GM18873 (cell line): ENCODE measurements around the gene NCAPG2.
"Not testable (repeated sequence)": the region's sequence is repeated elsewhere in the genome, so short reads cannot be mapped to it uniquely, and the experiment has no call there.

Source experiments
- ATAC-seq: cut with Tn5 transposase; IDR thresholded peaks from one replicate; pipeline ENCODE4 v1.9.1; 2021; ENCODE audit warnings: mild to moderate bottlenecking, moderate library complexity, moderate number of reproducible peaks; ENCODE audit not compliant: unreplicated experiment, low FRiP score

The NCAPG2 gene

DNA sequence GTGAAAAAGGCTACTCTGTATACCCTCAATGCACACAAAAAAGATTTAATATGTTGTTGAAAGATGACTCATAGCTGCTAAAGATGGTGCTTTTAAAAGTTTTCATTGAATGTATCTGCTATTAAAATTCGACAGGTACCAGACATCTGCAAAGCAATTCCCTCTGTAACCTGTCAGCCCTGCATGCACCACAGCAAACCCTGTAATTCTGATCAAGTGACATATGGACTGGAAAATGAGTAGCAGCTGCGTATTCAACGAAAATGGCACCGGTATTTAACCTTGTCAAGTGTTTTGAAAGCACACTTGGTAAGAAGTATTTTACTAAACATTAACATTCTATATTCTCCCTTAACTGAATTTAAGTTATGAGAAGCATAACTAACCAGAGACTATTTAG lies 58.8 kb downstream of the NCAPG2 start:
- ATAC-seq, result no peak

DNA sequence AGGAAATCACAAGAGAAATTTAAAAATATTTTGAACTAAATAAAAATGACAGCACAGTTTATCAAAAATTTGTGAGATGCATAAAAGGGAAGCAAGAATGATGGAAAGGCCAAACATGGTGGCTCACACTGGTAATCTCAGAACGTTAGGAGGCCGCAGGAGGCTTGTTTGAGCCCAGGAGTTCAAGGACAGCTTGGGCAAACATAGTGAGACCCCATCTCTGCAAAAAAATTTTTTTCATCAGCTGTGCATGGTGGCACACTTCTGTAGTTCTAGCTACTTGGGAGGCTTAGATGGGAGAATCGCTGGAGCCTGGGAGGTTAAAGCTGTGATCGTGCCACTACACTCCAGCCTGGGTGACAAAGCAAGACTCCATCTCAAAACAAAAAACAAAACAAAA lies 62.5 kb downstream of the NCAPG2 start:
- no peak for ATAC-seq

DNA sequence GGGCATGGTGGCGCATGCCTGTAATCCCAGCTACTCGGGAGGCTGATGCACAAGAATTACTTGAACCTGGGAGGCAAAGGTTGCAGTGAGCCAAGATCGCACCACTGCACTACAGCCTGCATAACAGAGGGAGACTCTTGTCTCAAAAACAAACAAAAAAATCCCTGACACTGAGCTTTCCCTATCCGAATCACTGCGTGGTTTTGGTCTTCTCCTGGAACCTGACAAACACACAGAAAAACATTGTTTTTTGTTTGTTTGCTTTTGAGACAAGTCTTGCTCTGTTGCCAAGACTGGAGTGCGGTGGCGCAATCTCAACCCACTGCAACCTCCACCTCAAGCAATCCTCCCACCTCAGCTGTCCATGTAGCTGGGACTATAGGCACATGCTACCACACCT lies 66.6 kb downstream of the NCAPG2 start:
- ATAC-seq, result no peak

DNA sequence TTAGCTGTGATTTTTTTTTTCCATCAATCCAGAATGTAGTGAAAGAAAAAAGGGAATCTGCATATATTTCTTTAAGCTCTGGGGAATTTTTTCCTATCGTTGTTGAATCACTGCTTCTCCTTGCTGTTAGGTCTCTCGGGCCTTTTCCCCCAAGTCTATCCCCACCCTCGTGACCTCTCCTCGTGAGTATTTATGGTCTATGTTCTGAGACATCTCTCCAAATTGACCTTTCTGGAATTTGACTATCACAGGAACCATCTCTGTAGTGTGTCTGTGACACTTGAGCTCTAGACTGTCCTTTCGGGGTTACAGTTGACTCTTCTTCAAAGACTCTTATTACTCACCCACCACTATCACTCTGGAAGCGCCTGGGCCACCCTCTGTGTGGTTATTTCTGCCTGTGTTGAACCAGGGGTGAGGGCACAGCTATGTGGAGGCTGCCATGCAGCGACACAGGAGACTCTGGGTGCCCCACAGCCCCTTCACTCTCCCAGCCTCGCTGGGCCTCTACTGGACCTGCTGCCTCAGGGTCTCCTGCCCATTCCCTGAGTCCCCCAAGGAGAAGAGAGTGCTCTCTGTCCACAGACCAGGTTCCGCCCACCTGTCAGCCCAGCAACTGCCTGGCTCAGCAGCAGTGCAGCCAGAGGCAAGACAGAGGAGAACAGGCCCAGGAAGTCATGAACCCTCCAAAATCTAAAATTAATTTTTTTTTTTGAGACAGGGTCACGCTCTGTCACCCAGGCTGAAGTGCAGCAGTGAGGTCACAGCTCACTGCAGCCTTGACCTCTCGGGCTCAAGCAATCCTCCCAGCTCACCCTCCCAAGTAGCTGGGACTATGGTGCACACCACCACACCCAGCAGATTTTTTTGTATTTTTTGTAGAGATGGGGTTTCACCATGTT lies 71.3 kb downstream of the NCAPG2 start:
- no peak for ATAC-seq

DNA sequence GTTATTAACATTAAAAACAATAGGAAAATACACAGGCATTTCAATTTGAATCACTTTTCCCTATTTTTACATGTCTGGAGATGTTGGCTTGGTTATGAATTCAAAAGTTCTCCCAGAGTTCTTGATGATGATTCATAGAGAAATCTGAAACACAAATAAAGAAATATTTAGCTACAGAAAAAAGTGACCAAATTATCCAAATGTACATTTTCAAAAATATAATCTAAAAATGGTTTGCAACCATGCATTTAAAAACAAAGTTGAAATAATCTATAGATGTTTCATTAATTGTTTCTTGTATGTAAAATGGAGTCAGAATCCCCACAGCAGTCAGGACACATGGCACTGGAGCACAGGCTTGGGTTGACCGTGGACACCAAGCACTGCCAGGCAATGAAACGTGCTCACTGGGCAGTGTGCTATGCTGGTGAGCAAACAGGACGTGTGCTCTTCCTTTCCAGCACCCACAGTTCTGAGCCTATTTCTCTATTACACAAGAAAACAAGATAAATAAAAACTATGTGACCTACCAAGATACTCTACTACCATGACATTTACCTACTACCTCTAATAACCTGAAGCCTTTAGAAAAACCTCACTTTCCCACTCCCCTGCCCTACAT lies 72.9 kb downstream of the NCAPG2 start:
- ATAC-seq, result no peak

DNA sequence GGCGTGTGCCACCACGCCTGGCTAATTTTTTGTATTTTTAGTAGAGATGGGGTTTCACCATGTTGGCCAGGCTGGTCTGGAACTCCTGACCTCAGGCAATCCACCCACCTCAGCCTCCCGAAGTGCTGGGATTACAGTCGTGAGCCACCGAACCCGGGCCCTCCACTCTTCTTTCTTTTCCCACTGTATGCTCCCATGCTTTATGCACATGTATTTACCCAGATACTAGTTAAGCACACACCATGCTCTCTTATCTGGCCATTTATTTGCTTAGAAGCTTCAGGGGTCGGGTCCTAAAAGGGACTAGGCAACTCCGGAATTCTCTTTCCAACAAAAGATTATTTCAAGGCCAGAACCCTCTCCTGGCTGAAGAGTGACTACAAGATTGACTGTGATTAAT lies 78.3 kb downstream of the NCAPG2 start:
- ATAC-seq, result not testable (repeated sequence)

DNA sequence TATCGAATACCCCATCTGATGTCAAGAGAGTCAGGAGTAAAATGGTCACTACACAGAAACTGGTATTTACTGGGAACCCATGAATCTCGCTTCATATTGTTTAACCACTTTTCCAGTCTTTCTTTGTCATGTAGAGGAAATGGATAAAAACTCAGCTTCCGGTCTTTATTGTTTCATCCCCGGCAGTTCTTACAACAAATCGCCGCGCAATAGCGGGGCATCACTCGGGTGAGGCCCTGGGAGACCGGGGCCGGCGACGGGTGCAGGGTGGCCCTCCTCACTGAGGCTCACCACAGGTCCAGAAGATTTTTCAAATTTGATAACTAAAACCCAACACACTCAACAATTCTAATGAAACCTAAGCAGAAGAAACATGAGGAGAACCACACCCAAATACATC lies 81.4 kb downstream of the NCAPG2 start:
- no peak for ATAC-seq

DNA sequence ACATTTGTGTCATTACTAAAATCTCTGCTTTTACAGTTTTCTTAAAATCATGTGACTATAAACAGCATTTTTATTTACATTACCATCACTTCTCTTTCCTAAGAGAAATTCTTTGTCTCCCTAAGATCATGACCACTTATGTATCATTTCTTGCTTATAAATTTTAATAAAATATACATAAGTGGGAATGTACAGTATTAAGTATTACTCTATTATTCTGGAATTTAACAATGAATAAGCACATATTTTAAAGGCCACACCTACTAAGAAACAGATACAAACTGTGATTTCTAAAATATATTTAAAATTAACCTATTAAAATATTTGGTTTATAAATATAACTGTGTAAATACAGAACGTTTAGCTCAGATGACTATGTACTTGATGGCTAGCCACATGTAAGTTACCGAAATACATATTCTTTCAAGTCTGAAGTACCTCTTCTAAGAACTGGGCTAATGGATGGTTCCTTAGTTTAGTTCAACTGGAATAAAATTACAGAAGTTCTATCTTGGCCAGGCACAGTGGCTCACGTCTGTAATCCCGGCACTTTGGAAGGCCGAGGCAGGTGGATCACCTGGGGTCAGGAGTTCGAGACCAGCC lies 83.7 kb downstream of the NCAPG2 start:
- no peak for ATAC-seq

DNA sequence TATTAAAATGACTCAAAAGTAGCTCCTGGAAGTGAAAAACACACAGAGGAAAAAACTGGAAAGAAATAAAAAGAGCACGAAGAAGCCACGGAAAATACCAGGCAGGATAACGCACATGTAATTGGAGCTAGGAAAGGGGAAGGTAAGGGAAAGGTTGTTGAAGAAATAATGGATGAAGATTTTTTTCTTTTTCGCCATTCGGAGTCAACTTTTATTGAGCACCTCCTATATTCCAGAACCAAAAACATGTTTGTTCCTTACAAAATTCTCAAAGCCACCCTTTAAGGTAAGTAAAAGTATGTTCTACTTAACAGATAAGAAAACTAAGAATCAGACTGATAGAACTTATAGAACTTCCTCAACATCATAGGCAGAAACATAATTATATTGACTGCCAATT lies 84.2 kb downstream of the NCAPG2 start:
- no peak for ATAC-seq

DNA sequence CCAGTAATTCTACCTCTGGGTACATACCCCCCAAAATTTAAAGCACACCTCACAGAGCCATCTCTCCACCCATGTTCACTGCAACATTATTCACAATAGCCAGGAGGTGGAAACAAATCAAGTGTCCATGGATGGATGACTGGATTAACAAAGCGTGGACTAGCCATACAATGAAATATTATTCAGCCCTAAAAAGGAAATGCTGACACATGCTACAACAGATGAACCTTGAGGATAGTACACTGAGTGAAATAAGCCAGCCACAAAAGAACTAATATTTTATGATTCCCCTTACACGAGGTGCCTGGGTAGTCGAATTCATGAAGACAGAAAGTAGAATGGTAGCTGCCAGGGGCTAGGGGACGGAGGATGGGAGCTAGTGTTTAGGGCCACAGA lies 85.9 kb downstream of the NCAPG2 start:
- ATAC-seq, result no peak

DNA sequence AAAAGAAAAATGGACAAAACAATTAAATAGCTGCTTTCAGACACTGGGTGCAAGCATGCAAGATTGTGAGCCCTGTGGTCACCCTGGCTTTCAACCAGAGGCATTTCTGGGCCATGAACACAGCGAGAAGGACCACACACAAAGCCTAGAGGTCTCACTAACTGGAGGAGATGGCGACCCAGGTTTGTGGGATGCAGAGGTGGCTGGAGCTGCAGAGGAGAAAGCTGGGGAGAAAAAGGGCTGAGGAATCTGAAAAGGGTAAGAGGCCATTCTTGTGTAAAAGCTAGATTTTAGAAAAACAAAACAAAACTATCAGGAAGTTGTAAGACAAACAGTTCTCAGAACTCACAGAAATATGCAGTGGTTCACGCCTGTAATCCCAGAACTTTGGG lies 86.9 kb downstream of the NCAPG2 start:
- ATAC-seq, result no peak

DNA sequence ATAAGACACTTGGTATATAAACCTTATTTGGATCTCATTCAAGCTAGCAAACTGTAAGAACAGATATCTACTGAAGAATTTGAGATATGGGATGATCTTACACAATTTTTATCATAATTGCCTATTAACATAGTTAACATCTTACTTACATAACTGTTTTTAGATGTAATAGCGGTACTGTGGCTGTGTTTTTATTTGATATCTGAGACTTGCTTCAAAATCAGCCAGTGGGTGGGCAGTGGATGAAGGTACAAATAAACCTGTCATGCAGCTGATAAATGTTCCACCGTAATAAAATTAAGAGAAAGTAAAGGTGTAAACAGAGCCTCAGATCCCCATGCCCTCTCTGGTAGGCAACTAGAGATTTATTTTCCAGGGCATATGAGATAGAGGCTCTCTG lies 88.6 kb downstream of the NCAPG2 start:
- no peak for ATAC-seq

DNA sequence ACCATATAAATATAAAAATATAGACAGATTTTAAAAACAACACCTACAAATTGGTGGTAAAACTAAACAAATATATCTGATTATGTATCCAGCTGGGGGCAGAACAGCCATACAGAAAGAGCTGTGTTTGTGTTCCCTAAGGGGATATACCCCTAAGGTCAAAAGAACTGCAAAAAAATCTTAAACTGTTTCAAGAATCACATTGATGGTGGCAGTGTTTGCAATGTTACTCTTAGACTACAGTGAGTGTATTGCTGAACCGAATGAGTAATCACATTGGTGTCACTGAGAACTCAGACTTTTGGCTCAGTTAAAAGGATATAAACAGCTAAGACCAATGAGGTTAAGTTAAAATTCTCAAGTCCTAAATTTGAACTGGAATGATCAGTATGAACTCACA lies 89.9 kb downstream of the NCAPG2 start:
- ATAC-seq, result no peak

DNA sequence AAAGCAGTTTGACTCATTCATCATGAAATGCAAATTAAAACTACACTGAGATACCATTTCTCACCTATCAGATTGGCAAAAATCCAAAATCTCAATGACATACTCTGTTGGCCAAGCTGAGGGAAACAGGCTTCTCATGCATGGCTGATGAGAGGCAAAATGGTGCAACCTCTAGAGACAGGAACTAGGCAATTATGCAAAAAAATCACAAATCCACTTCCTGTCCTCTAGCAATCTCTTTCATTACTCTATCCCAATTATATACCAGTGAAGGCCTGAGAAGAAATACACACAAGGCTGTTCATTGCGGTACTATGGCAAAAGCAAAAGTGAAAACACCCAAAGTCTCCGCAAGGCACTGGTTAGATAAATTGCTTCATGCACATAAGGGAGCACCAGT lies 91.1 kb downstream of the NCAPG2 start:
- peak; percentile 76 for ATAC-seq

DNA sequence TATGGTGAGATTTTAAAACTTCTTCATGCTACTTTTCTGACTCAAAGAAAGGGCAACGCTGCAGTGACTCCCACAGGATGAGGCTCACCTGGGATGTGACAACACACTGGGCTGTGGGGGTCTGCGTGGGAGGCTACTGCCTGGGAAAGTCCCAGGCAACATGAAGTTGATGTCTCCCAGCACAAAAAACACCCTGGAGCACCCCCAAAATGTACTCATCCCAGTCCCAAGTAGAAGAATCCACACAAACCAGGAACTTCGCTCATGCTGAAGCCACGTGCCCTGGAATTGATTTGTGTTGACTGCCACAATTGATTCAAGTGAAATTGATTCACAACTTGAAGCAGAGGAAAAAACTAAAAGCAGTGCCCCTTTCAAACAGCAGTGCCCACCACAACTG lies 92.1 kb downstream of the NCAPG2 start:
- no peak for ATAC-seq

DNA sequence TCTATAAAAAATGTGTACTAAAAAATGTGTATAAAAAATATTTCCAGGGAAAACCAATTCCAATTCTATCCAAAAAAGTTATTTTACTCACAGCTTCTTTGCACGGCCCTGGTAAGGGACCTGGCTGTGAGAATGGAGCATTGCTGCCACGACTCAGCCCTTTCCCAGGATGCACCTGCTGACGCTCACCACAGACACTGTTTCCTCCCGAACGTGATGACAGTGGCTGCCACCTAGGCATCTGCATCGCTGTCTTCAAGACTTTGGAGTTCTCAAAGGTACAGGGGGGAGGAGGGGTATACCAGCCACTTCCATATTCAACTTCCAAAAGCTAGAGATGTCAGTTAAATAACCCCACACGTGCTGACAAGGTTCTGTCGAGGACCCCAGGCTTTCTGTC lies 93.1 kb downstream of the NCAPG2 start:
- ATAC-seq, result no peak

DNA sequence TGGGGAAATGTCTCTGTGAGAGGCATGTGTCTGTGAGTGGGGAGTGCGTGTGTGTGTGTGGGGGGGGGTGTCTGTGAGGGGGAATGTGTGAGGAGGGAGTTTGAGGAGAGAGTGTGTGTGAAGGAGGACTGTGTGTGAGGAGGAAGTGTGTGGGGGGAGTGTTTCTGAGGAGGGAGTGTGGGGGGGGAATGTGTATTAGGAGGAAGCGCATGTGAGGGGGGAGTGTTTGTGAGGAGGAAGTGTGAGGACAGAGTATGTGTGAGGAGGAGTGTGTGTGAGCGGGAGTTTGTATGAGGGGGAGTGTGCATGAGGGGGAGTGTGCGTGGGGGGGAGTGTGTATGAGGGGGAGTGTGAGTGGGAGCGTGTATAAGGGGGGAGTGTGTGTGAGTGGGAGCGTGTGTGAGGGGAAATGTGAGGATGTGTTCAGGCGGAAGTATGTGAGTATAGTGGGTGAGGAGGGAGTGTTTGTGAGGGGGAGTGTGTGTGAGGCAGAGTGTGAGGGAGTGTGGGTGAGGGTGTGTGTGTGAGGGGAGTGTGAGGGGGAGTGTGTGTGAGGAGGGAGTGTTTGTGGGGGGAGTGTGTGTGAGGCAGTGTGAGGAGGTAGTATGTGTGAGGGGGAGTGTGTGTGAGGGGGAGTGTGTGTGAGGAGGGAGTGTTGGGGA lies 95.2 kb downstream of the NCAPG2 start:
- no peak for ATAC-seq

DNA sequence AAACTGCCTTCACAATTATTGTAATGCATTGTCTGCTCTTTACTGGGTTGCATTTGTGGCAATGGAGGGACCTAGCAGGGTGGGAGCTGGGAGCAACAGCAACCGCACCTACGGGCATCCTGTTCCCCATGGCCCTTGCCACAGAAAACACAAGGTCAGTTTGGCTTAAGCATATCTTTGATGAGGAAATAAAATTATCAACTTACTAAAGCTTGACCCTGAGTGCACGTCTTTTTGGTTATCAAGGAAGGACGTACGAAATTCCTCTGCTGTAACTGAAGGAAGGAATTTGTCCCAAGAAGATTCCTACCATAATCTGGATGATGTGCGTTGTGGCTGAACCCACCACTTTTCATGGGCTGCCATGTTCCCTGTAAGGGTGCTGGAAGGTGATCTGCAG lies 97.0 kb downstream of the NCAPG2 start:
- ATAC-seq, result no peak

DNA sequence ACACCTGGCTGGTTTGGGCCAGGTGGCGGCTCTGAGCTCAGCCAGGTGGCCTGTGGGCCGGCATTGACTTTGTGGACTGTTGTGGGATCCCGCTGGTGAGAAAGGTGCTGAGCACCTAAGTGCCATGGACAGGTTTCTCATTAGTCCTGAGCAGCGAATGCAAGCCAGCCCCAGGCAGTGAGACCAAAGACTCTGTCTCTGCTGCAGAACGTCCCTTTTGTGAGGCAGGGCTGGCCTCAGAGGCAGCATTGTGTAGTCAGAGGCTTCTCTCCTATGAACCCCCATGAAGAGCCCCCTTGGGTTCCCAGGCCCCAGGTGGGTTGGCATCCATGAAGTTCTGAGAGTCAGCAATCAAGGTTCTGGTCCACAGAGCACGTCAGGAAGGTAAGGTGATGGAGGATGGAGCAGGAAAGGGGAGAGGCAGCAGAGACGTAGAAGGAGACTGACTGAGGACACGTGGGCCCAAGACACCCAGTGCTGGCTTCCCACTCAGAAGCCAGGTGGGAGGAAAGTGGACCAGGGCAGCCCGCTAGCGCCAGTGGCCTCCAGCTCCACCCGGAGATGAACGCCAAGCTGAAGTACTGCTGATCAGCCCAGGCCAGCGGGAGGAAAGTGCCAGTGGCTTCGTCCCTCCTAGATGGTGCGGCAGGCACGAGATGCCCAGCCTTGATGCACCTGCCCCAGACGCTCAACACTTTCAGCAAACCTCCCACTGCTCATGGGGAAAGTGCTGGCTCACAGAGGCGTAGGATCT lies 97.8 kb downstream of the NCAPG2 start:
- no peak for ATAC-seq

DNA sequence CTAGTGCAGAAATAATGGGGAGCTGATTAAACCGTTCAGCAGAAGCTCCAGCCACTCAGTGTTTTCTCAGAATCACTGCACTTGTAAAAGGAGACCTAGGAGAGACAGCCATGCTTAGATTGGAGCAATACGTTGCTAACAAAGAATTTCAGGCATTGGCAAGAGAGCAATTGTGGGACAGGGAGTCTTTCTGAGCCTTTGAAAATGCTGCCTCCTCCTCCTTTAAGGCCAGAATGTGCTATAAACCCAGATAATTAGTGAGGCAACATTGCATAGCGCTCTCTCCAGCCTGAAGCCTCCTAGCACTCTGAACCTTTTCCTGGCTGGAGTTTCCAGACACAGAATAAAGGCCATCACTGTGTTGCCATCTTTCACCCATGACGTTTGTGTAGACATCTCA lies 98.5 kb downstream of the NCAPG2 start:
- ATAC-seq, result no peak
